Retinal pigment epithelial cell (primary cell): ENCODE data around the gene MYCBPAP.

Source experiments
- DNase-seq: peaks from one replicate; pipeline ENCODE4 v3.0.0-alpha.2; 2010; ENCODE audit warnings: low read depth
- H3K4me3 ChIP-seq: 2 replicates; pipeline ENCODE4 v1.5.1; 2011; ENCODE audit warnings: mild to moderate bottlenecking, low read length, control low read depth, moderate library complexity
- TF ChIP-seq, protein P1 (sequence below): conservative IDR thresholded peaks from 2 replicates; pipeline ENCODE4 v1.5.1; 2011; ENCODE audit warnings: low read depth, low read length, control low read depth, inconsistent platforms

The MYCBPAP gene

DNA sequence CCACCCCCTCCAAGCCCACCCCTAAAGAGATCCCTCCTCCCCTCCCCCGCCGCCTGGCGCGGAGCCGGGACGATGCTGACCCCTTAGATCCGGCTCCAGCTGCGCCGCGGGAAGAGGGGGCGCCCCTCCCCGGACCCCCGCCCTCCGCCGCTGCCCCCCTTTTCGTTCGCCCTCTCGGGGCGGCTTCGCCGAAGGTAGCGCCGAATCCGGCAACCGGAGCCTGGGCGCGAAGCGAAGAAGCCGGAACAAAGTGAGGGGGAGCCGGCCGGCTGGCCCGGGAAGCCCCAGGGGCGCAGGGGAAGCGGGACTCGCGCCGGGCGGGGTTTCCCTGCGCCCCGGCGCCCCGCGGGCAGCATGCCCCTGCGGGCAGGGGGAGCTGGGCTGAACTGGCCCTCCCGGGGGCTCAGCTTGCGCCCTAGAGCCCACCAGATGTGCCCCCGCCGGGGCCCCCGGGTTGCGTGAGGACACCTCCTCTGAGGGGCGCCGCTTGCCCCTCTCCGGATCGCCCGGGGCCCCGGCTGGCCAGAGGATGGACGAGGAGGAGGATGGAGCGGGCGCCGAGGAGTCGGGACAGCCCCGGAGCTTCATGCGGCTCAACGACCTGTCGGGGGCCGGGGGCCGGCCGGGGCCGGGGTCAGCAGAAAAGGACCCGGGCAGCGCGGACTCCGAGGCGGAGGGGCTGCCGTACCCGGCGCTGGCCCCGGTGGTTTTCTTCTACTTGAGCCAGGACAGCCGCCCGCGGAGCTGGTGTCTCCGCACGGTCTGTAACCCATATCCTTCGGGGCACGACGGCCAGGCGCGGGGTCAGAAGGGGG, 52.9 kb downstream of the MYCBPAP start:
- no peak for DNase-seq
- TF ChIP-seq, protein P1, sequence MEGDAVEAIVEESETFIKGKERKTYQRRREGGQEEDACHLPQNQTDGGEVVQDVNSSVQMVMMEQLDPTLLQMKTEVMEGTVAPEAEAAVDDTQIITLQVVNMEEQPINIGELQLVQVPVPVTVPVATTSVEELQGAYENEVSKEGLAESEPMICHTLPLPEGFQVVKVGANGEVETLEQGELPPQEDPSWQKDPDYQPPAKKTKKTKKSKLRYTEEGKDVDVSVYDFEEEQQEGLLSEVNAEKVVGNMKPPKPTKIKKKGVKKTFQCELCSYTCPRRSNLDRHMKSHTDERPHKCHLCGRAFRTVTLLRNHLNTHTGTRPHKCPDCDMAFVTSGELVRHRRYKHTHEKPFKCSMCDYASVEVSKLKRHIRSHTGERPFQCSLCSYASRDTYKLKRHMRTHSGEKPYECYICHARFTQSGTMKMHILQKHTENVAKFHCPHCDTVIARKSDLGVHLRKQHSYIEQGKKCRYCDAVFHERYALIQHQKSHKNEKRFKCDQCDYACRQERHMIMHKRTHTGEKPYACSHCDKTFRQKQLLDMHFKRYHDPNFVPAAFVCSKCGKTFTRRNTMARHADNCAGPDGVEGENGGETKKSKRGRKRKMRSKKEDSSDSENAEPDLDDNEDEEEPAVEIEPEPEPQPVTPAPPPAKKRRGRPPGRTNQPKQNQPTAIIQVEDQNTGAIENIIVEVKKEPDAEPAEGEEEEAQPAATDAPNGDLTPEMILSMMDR, result no peak
- no peak overlapping the region for H3K4me3 ChIP-seq

GRCh38 chr17:50561746-50562141, 53.5 kb downstream of the MYCBPAP start:
- no peak overlapping the region for H3K4me3 ChIP-seq
- DNase-seq, result no peak
- TF ChIP-seq, protein P1, result no peak

- no peak for DNase-seq
- TF ChIP-seq, protein P1, result no peak
- H3K4me3 ChIP-seq, result no peak overlapping the region
Observed at GRCh38 chr17:50562242-50563091, 54.2 kb downstream of the MYCBPAP start.

DNA sequence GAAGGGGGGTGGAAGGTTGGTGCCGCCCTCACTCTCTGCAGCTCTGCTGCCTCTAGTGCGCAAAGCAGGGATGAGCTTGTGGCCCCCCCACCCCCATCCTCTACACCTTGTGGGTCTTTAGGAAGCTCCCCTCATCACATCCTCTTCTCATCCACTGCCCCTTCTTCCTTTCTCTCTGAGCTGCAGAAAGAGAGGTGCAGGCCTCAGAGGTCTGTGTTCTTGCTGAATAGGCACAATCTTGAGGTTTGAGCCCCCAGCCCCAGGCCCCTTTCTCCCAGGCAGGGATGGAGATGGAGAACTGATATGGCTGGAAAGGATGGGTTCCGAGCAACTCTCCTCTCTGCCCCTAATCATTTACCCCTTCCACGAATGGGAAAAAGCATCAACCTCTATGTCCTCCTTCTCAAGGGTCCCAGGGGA, 54.9 kb downstream of the MYCBPAP start:
- H3K4me3 ChIP-seq, result no peak overlapping the region
- TF ChIP-seq, protein P1, result no peak
- no peak for DNase-seq

- no peak overlapping the region for H3K4me3 ChIP-seq
- TF ChIP-seq, protein P1, result no peak
- no peak for DNase-seq
Observed at GRCh38 chr17:50564916-50565315, 56.7 kb downstream of the MYCBPAP start.

GRCh38 chr17:50565402-50566350, 57.4 kb downstream of the MYCBPAP start:
- no peak overlapping the region for H3K4me3 ChIP-seq
- DNase-seq, result no peak
- TF ChIP-seq, protein P1, result no peak
